ENCODE data around the gene GRK3. TPM values are rescaled to one million over a fixed set of nuclear protein-coding genes. Genes with fewer than 3 reads are reported as not detected.

Gene GRK3
- total RNA-seq, 1 donor from 2014 or later: 4.0 TPM

Other genes with a start within 250 kb of the GRK3 start
- 139 TPM for gene MYO18B, start 177.5 kb downstream of the GRK3 start, total RNA-seq

All from Right ventricle myocardium inferior (tissue), 1 donor.